HG02642 (cell line): ENCODE data around the gene SAMD4B.
A peak's percentile ranks its signal among the peaks of the same experiment; 100 is the strongest.

Source experiments
- ATAC-seq: cut with Tn5 transposase; IDR thresholded peaks from one replicate; pipeline ENCODE4 v1.9.1; 2021; ENCODE audit warnings: mild to moderate bottlenecking; ENCODE audit not compliant: unreplicated experiment, poor library complexity

The SAMD4B gene

GRCh38 chr19:39386557-39386956 lies 44.3 kb downstream of the SAMD4B start:
- no peak for ATAC-seq

- ATAC-seq, result no peak
Measured at GRCh38 chr19:39388657-39389056, 46.4 kb downstream of the SAMD4B start.

GRCh38 chr19:39389631-39390414 lies 47.6 kb downstream of the SAMD4B start:
- no peak for ATAC-seq

GRCh38 chr19:39390451-39390750 lies 48.2 kb downstream of the SAMD4B start:
- no peak for ATAC-seq

- ATAC-seq, result peak; percentile 93
Measured at GRCh38 chr19:39390751-39391437, 48.7 kb downstream of the SAMD4B start, which contains the start of the genes MED29 and PAF1. MED29 (plus strand) TSS chr19:39391378; CDS start chr19:39391423, 45 bp downstream. PAF1 (minus strand) TSS chr19:39391106; CDS start chr19:39390864, 242 bp downstream.

- ATAC-seq, result peak; percentile 41
Measured at GRCh38 chr19:39397360-39398296, 55.4 kb downstream of the SAMD4B start.

GRCh38 chr19:39398297-39398864 lies 56.2 kb downstream of the SAMD4B start:
- ATAC-seq, result no peak

GRCh38 chr19:39399668-39400050 lies 57.4 kb downstream of the SAMD4B start:
- no peak for ATAC-seq

GRCh38 chr19:39400061-39400460 lies 57.8 kb downstream of the SAMD4B start:
- no peak for ATAC-seq

GRCh38 chr19:39401070-39401548 lies 58.9 kb downstream of the SAMD4B start:
- no peak for ATAC-seq

- no peak for ATAC-seq
Measured at GRCh38 chr19:39401549-39402345, 59.5 kb downstream of the SAMD4B start.

GRCh38 chr19:39402346-39403300 lies 60.4 kb downstream of the SAMD4B start:
- peak; percentile 30 for ATAC-seq

- ATAC-seq, result peak; percentile 21
Measured at GRCh38 chr19:39403331-39404312, 61.4 kb downstream of the SAMD4B start.

- no peak for ATAC-seq
Measured at GRCh38 chr19:39405261-39405957, 63.2 kb downstream of the SAMD4B start.

- ATAC-seq, result no peak
Measured at GRCh38 chr19:39405958-39406655, 63.9 kb downstream of the SAMD4B start.
